Measurements from ENCODE around the gene SLC17A2.

The SLC17A2 gene

DNA sequence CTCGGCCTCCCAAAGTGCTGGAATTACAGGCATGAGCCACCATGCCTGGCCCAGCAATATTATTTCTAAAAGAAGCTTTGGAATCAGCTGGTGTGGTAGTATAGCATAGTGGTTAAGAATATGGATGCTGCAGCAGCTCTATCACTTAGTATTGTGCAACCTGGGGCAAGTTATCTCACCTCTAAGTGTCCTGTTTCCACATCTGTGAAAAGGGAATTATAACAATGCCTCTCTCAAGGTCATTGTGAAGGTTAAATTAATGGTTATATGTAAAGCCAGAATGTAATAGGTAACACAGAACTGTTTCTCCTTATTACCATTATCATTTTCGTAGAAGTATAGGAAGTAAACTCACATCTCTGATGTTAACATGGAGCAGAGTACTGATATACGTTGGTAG is 14.2 kb downstream of the SLC17A2 start:
- no peak for ATAC-seq
- H3K4me3 Mint-ChIP-seq, result no peak overlapping the region
- H3K9me3 Mint-ChIP-seq, result no peaks in the 10 kb centered on the region
- no peaks in the 10 kb centered on the region for H3K36me3 Mint-ChIP-seq
- H3K27ac Mint-ChIP-seq, result no peak overlapping the region
- peaks cover 6% of the 10 kb centered on the region for H3K4me1 Mint-ChIP-seq
- H3K27me3 Mint-ChIP-seq, result peaks cover 13% of the 10 kb centered on the region

DNA sequence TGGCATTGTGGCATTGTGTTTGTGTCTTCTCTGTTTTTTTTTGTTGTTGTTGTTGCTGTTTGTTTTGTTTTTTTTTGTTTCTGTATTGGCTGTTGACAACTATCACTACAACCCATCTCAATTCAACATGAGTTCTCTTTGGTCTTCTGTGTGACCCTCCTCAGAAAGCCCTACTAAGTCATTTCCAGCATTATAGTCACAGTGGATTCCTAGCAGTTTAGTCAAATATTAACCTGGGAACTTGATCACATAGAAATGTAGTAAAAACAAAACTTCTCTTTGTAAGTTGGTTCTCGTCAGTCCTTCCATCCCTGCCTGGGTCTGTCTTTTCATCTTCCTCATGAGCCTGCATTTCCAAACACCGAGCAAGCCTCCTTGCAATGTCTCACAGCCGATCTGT is 16.8 kb downstream of the SLC17A2 start:
- H3K4me1 Mint-ChIP-seq, result peaks cover 6% of the 10 kb centered on the region
- H3K27ac Mint-ChIP-seq, result no peak overlapping the region
- ATAC-seq, result no peak
- no peaks in the 10 kb centered on the region for H3K36me3 Mint-ChIP-seq
- peaks cover 13% of the 10 kb centered on the region for H3K27me3 Mint-ChIP-seq
- no peaks in the 10 kb centered on the region for H3K9me3 Mint-ChIP-seq
- no peak overlapping the region for H3K4me3 Mint-ChIP-seq

DNA sequence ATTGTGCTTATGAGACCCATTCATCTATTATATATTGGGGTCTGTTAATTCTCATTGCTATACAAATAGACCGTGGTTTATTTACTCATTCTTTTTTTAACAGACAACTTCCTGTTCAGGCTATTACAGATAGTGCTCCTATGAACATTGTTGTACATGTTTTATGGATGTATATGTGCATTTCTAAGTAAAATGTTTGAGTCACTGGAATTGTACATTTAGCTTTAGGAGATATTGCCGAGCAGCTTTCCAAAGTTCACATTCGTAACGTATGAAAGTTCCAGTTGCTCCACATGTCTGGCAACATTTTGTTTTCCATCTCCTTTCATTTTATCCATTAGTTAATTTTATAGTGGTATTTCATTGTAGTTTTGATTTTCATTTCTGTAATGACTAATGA is 19.1 kb downstream of the SLC17A2 start:
- H3K4me3 Mint-ChIP-seq, result no peak overlapping the region
- H3K36me3 Mint-ChIP-seq, result no peaks in the 10 kb centered on the region
- ATAC-seq, result no peak
- H3K27me3 Mint-ChIP-seq, result peaks cover 13% of the 10 kb centered on the region
- no peak overlapping the region for H3K27ac Mint-ChIP-seq
- H3K9me3 Mint-ChIP-seq, result no peaks in the 10 kb centered on the region
- peaks cover 6% of the 10 kb centered on the region for H3K4me1 Mint-ChIP-seq

DNA sequence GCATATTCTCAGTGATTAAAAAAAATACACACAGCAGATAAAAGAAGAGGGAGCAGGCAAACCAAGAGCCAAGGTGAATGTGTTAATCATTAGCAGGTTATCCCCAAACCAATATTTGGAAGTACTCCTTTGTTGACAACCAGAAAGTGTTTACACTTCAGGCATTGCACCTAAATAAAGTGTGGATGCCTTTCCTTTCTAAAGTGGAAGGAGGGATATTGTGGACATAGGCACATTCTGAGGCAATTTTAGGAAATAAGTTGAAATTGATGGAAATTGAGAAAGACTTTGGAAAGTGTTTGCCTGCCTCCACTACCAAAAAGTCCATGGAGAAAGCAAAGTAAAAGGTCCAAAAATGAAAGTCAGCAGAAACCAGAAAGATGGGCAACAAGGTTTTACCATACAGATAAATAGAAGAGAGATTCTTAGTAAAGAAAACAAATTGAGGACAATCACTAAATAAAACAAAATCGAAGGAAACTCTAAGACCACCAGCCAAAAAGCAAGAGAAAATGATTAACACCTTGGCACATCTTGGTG is 22.9 kb downstream of the SLC17A2 start:
- no peak for ATAC-seq
- Mint-ChIP-seq H3K36me3 (no peaks in the 10 kb centered on the region), H3K9me3 (no peaks in the 10 kb centered on the region), H3K27ac (no peak overlapping the region), H3K4me1 (peaks cover 6% of the 10 kb centered on the region), H3K27me3 (peaks cover 9% of the 10 kb centered on the region), H3K4me3 (no peak overlapping the region)

DNA sequence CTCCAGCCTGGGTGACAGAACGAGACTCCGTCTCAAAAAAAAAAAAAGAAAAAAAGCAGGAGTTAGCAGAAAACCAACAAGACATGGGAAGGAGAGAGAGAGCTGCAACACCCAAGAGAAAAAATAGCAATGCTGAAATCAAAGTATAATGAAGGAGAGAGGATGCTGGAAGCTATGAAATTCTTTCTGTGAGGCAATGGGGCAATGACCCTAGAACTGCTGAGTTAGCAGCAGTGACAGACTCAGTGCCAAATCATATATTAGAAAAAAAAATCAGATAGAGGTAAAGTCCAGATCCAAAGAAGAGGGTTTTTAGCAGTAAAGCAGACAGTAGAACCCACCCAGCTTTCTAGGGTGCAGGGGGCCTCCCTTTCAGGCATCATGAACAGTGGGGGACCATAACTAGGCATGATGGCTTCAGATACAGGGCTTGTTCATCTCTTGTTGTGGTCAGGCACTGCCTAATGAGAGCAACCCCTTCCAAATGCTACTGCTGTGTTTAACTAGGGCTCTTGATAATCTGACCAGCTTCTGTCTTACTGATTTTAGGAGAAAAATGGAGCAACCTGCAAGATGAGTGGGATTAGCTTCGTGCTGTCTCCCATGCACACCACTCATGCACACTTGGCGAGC is 26.9 kb downstream of the SLC17A2 start:
- H3K4me1 Mint-ChIP-seq, result no peaks in the 10 kb centered on the region

DNA sequence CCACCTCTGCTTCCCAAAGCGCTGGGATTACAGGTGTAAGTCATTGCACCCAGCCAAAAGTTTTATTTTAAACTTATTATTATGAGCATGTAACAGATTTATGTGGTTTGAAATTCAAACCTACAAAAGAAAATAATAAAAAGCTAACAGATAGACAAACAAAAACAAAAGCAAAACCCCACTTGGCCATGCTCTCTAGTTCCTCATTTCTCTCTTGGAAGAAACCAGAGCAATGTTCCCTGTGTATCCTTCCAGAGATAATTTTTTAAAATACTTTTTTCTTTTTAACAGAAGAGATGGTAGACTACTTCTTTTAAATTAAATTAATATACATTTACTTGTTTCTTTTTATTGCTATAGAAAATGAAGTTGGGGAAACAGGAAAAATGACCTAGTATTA is 28.4 kb downstream of the SLC17A2 start:
- H3K27ac Mint-ChIP-seq, result no peak overlapping the region
- no peak overlapping the region for H3K4me3 Mint-ChIP-seq
- no peaks in the 10 kb centered on the region for H3K4me1 Mint-ChIP-seq
- no peak for ATAC-seq
- H3K36me3 Mint-ChIP-seq, result no peaks in the 10 kb centered on the region
- no peaks in the 10 kb centered on the region for H3K9me3 Mint-ChIP-seq
- H3K27me3 Mint-ChIP-seq, result peaks cover 9% of the 10 kb centered on the region

More for the DNA sequence above, 26.9 kb downstream of the SLC17A2 start:
- Mint-ChIP-seq H3K36me3 (no peaks in the 10 kb centered on the region), H3K9me3 (no peaks in the 10 kb centered on the region), H3K27me3 (peaks cover 9% of the 10 kb centered on the region), H3K27ac (no peak overlapping the region), H3K4me3 (no peak overlapping the region)
- ATAC-seq, result no peak

DNA sequence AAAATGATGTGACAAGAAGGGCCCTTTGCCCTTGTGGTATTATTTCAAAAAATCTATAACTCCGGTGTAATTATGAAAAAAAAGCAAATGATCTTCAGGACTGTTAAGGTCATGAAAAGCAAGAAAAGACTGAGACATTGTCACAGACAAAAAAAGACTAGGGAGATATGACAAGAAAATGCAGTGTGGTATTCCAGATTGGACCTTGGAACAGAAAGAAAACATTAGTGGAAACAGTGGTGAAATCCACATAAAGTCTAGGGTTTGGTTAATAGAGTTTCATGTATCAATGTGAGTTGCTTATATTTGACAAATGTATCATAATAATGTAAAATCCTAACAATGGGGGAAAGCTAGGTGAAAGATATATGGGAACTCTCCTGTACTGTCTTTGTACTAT is 29.6 kb downstream of the SLC17A2 start:
- no peak for ATAC-seq
- peaks cover 9% of the 10 kb centered on the region for H3K27me3 Mint-ChIP-seq
- H3K9me3 Mint-ChIP-seq, result no peaks in the 10 kb centered on the region
- H3K4me1 Mint-ChIP-seq, result no peaks in the 10 kb centered on the region
- no peaks in the 10 kb centered on the region for H3K36me3 Mint-ChIP-seq
- H3K27ac Mint-ChIP-seq, result no peak overlapping the region
- H3K4me3 Mint-ChIP-seq, result no peak overlapping the region

DNA sequence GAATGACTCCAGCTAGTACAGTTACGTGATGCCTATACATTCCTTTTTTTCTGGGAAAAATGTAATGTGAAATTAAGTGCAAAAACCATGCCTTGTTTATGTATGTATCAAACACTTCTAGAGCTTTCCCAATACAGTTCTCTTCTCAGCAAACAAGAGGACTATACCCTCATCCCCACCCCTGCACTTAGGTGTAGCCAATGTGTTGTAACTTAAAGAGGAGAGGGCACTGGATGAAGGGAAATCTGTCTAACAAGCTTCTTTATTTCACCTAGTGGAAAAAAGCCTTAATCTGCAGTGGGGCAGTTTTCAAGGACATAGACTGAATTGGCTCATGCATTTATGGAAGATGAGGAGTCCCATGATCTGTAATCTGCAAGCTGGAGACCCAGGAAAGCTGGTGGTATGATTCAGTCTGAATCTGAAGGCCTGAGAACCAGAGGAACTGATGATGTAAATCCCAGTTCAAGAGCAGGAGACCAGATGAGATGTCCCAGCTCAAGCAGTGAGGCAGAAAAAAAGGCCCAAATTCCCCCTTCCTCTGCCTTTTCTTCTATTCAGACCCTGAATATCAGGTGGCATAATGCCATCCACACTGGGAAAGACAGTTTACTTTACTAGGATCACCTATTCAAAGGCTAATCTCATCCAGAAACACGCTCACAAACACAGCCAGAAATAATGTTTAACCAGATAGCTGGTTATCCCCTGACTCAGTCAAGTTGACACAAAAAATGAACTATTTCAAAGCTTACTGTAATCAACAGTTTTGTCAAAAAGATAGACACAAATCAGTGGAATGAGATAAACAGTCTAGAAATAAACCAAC is 30.7 kb downstream of the SLC17A2 start:
- Mint-ChIP-seq H3K27ac (no peak overlapping the region), H3K4me1 (no peaks in the 10 kb centered on the region), H3K9me3 (no peaks in the 10 kb centered on the region), H3K4me3 (no peak overlapping the region), H3K27me3 (peaks cover 9% of the 10 kb centered on the region), H3K36me3 (no peaks in the 10 kb centered on the region)
- no peak for ATAC-seq

DNA sequence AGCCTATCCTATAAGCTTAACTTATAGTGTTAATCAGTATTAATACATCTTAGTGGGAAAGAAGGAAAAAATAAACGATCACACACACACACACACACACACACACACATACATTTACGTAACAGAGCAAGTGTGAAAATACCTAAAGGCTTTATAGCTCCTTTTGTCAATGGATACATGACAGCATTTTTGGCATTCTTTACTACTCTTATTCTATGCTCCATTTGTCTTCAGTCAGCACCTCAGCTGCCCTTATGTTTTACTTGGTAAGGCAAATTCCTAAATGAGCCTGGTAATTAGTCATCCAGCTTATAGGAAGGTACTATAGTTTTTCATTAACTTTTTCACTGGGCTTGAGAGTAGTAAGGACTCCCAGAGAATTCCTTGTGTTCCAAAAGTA is 31.4 kb downstream of the SLC17A2 start:
- Mint-ChIP-seq H3K27ac (no peak overlapping the region), H3K4me1 (no peaks in the 10 kb centered on the region), H3K9me3 (no peaks in the 10 kb centered on the region), H3K27me3 (peaks cover 9% of the 10 kb centered on the region), H3K36me3 (no peaks in the 10 kb centered on the region), H3K4me3 (no peak overlapping the region)
- ATAC-seq, result no peak

DNA sequence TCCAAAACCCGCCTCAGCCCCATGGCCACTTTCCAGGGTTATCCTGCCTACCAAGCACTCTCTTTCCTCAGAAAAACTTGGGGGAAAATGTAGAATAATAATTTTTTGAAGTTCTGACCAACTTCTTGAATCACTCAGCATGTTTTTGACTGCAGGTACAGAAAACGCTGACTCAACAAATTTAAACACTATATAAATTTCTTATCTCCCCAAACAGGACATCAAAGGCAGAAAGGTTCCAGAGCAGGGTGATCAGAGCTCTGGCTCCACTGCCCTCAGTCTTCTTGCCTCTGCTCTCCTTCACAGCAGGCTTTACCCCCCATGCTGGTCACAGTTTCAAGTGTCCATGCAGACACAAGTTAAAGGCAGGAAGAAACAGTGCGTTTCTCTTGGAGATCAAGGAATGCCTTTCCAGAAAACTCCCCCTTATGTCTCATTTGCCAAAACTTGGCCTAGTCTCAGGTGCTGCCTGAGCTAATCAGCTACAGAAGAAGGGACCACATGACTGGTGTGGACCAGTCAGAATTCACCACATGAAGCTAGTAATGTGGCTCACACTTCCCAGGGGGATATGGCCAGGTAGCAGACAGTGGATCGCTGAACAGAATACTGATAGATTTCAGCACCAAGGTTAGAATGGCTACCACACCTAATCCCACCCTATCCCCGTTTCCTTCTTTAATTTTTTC is 32.1 kb downstream of the SLC17A2 start:
- Mint-ChIP-seq H3K9me3 (no peaks in the 10 kb centered on the region), H3K4me1 (no peaks in the 10 kb centered on the region), H3K4me3 (no peak overlapping the region), H3K27me3 (peaks cover 6% of the 10 kb centered on the region), H3K27ac (no peak overlapping the region), H3K36me3 (no peaks in the 10 kb centered on the region)
- ATAC-seq, result no peak

DNA sequence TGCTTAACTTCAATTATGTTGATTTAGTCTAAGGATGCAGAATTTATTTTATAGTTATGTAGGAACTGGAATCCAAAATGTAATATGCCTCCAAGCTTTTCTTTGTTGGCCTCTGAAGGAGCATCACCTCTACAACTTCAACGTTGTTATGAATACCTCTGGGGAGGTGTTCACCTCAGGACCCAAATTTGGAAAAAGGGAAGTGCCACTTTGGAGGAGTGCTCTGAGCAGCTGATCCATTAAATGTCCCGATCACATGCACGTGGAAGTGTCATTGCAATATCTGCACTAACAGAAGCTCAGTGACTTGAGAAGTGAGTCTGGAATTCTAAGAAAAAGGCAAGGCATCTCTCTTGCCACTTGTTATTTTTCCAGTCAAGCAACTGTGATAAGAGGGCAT is 34.2 kb downstream of the SLC17A2 start:
- no peak overlapping the region for H3K4me3 Mint-ChIP-seq
- ATAC-seq, result no peak
- H3K36me3 Mint-ChIP-seq, result no peaks in the 10 kb centered on the region
- no peaks in the 10 kb centered on the region for H3K4me1 Mint-ChIP-seq
- peaks cover 8% of the 10 kb centered on the region for H3K27me3 Mint-ChIP-seq
- H3K27ac Mint-ChIP-seq, result no peak overlapping the region
- H3K9me3 Mint-ChIP-seq, result no peaks in the 10 kb centered on the region

DNA sequence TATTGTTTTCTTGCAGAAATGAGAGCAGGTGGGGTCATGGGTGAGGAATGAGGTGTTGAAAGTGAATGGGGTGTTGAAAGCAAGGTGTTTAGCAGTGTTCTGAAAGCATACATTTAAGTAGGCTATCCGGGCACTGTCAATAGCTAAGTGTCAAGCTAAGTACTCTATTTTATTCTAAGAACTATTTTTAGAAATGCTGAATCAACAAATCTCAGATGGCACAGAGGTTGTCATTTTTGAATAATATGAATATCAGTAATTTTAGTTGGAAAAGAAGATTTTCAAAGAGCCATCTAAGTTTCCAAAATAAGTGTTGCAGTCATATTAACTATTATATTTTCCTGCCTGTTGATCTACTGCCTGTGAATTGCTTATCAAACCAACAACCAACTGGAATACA is 34.7 kb downstream of the SLC17A2 start:
- H3K36me3 Mint-ChIP-seq, result no peaks in the 10 kb centered on the region
- no peaks in the 10 kb centered on the region for H3K4me1 Mint-ChIP-seq
- no peaks in the 10 kb centered on the region for H3K9me3 Mint-ChIP-seq
- no peak overlapping the region for H3K27ac Mint-ChIP-seq
- H3K4me3 Mint-ChIP-seq, result no peak overlapping the region
- peaks cover 9% of the 10 kb centered on the region for H3K27me3 Mint-ChIP-seq
- ATAC-seq, result no peak

DNA sequence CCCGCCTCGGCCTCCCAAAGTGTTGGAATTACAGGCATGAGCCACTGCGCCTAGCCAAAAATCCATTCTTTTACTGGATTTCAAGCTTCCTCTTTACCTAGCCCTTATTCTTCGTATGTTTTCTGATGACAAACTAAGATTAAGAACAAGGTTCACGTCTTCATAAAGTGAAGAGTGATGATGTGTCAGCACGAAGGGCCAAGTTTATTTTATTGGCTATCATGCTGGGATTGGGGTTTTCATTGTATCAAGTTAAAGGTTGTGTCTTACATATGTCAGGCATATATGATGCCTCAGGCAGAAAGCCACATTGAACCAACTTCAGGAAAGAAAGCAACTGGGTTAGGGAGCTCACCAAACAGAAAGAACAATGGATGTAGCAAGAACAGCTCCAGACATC is 36.7 kb downstream of the SLC17A2 start:
- Mint-ChIP-seq H3K4me1 (no peaks in the 10 kb centered on the region), H3K9me3 (no peaks in the 10 kb centered on the region), H3K4me3 (no peak overlapping the region), H3K36me3 (no peaks in the 10 kb centered on the region), H3K27me3 (peaks cover 9% of the 10 kb centered on the region), H3K27ac (no peak overlapping the region)
- ATAC-seq, result no peak

DNA sequence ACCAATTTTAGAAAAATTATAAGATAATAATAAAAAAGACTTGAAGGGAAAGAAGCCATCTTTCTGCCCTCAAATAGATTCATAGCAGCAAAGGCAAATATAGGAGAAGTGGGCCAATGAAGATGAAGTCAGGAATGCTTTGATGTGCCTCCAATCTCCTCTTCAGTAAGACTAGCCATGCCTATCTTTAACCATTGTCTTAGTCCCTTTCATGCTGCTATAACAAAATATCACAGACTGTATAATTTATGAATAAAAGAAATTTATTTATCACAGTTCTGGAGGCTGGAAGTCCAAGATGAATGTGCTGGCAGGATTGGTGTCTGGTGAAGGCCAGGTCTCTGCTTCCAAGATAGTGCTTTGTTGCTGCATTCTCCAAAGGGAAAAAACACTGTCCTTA is 37.6 kb downstream of the SLC17A2 start:
- Mint-ChIP-seq H3K9me3 (no peaks in the 10 kb centered on the region), H3K36me3 (no peaks in the 10 kb centered on the region), H3K4me1 (no peaks in the 10 kb centered on the region), H3K27me3 (peaks cover 9% of the 10 kb centered on the region), H3K4me3 (no peak overlapping the region), H3K27ac (no peak overlapping the region)
- ATAC-seq, result no peak
